K562 (cell line): ENCODE data around the gene C1orf105. TPM values are rescaled to one million over a fixed set of nuclear protein-coding genes. Genes with fewer than 3 reads are reported as not detected.

Experiments
- ATF7 ChIP-seq: fragments of 450-650 bp; IDR thresholded peaks from 2 replicates; pipeline ENCODE4 v1.7.1; 2014; ENCODE audit warnings: mild to moderate bottlenecking, moderate library complexity
- BRCA1 ChIP-seq, 2 experiments: fragments of 450-650 bp in 1 of 2; sonication (generic) in 1 of 2; formaldehyde crosslinking in 1 of 2; IDR thresholded peaks; 2 replicates each; pipeline versions ENCODE4 v1.5.0 to v1.6.1; 2017 to 2020; ENCODE audit warnings: mild to moderate bottlenecking in 1 of 2, missing genetic modification reagents in 1 of 2
- CCNT2 ChIP-seq: IDR thresholded peaks from 2 replicates; pipeline ENCODE4 v1.6.1; 2011; ENCODE audit warnings: borderline replicate concordance, low read depth, mild to moderate bottlenecking, moderate library complexity, mixed read lengths, low read length; ENCODE audit not compliant: insufficient read length; ENCODE audit errors: extremely low read depth
- CTBP1 ChIP-seq: fragments of 450-650 bp; IDR thresholded peaks from 2 replicates; pipeline ENCODE4 v1.6.1; 2016; ENCODE audit warnings: borderline replicate concordance
- DPF2 ChIP-seq: fragments of 450-650 bp; IDR thresholded peaks from 2 replicates; pipeline ENCODE4 v1.6.1; 2016
- ELF1 ChIP-seq: fragments of 200-800 bp; sonication (Bioruptor generic); IDR thresholded peaks from 2 replicates; pipeline ENCODE4 v1.6.1; 2016; ENCODE audit warnings: missing genetic modification characterization, missing compliant biosample characterization
- ETV1 ChIP-seq: fragments of 450-650 bp; conservative IDR thresholded peaks from 2 replicates; pipeline ENCODE4 v1.6.1; 2016; ENCODE audit warnings: missing genetic modification characterization, control low read depth, low read depth, missing compliant biosample characterization
- FOXM1 ChIP-seq, 2 experiments: fragments of 450-650 bp in 1 of 2; sonication (generic) in 1 of 2; formaldehyde crosslinking in 1 of 2; IDR thresholded peaks; 2 replicates each; pipeline versions ENCODE4 v1.6.1 to v1.9.0; 2017 to 2022; ENCODE audit warnings: low read depth in 2 of 2, mild to moderate bottlenecking in 2 of 2, missing genetic modification reagents in 1 of 2, moderate library complexity in 1 of 2
- HDAC3 ChIP-seq: fragments of 450-650 bp; IDR thresholded peaks from 2 replicates; pipeline ENCODE4 v1.6.1; 2018; ENCODE audit warnings: borderline replicate concordance, mild to moderate bottlenecking, moderate library complexity; ENCODE audit not compliant: partially characterized antibody
- HDGF ChIP-seq: fragments of 450-650 bp; IDR thresholded peaks from 2 replicates; pipeline ENCODE4 v1.6.1; 2016
- JUNB ChIP-seq: fragments of 450-650 bp; formaldehyde crosslinking; conservative IDR thresholded peaks from 2 replicates; pipeline ENCODE4 v1.4.0; 2020; ENCODE audit warnings: mild to moderate bottlenecking
- JUND ChIP-seq, 2 experiments: IDR thresholded peaks; 2 replicates in 1 of 2; 3 replicates in 1 of 2; pipeline ENCODE4 v1.6.1; 2011; ENCODE audit warnings: borderline replicate concordance in 2 of 2, low read depth in 2 of 2, low read length in 2 of 2, improper control_type of control experiment in 1 of 2, missing biosample characterization in 1 of 2, missing genetic modification characterization in 1 of 2, missing genetic modification reagents in 1 of 2
- KDM5B ChIP-seq: fragments of 200-600 bp; sonication (generic); IDR thresholded peaks from 2 replicates; pipeline ENCODE4 v1.6.1; 2012; ENCODE audit warnings: low read depth, mild to moderate bottlenecking, moderate library complexity, low read length, control low read depth, inconsistent platforms; ENCODE audit not compliant: insufficient replicate concordance
- KLF6 ChIP-seq: fragments of 250-450 bp; sonication (Bioruptor Pico); IDR thresholded peaks from 2 replicates; pipeline ENCODE4 v1.4.0; 2020; ENCODE audit warnings: mild to moderate bottlenecking, moderate library complexity, borderline replicate concordance
- MTA2 ChIP-seq: fragments of 450-650 bp; IDR thresholded peaks from 2 replicates; pipeline ENCODE4 v1.6.1; 2016; ENCODE audit warnings: low read depth
- NFRKB ChIP-seq: fragments of 450-650 bp; IDR thresholded peaks from 2 replicates; pipeline ENCODE4 v1.6.1; 2016; ENCODE audit warnings: low read depth
- PPARD ChIP-seq: fragments of 250-450 bp; sonication (Bioruptor Pico); IDR thresholded peaks from 2 replicates; pipeline ENCODE4 v1.8.0; 2022; ENCODE audit warnings: inconsistent platforms, mild to moderate bottlenecking, moderate library complexity
- RBM15 ChIP-seq: fragments of 200-400 bp; formaldehyde crosslinking; IDR thresholded peaks from 2 replicates; pipeline ENCODE4 v1.6.1; 2018; ENCODE audit warnings: mild to moderate bottlenecking, low read length, moderate library complexity; ENCODE audit not compliant: insufficient read depth
- RFX7 ChIP-seq: fragments of 250-450 bp; sonication (Bioruptor Pico); IDR thresholded peaks from 2 replicates; pipeline ENCODE4 v1.5.1; 2021; ENCODE audit warnings: mild to moderate bottlenecking
- SAFB ChIP-seq: fragments of 200-400 bp; formaldehyde crosslinking; IDR thresholded peaks from 2 replicates; pipeline ENCODE4 v1.6.1; 2017; ENCODE audit warnings: low read depth, low read length, borderline replicate concordance
- SREBF2 ChIP-seq: sonication (generic); formaldehyde crosslinking; IDR thresholded peaks from 2 replicates; pipeline ENCODE4 v1.4.0; 2020; ENCODE audit warnings: mild to moderate bottlenecking, missing genetic modification reagents
- TAL1 ChIP-seq: fragments of 450-650 bp; IDR thresholded peaks from 2 replicates; pipeline ENCODE4 v1.6.1; 2016; ENCODE audit warnings: mild to moderate bottlenecking
- U2AF2 ChIP-seq: fragments of 200-400 bp; formaldehyde crosslinking; optimal IDR thresholded peaks from 2 replicates; pipeline ENCODE3; 2017; ENCODE audit warnings: low read depth, mild to moderate bottlenecking, low read length
- ZNF24 ChIP-seq: fragments of 450-650 bp; IDR thresholded peaks from 2 replicates; pipeline ENCODE4 v1.6.1; 2016
- ZNF561 ChIP-seq: fragments of 450-650 bp; formaldehyde crosslinking; conservative IDR thresholded peaks from 2 replicates; pipeline ENCODE4 v1.4.0; 2020; ENCODE audit warnings: mild to moderate bottlenecking, moderate library complexity
- polyA plus RNA-seq, 8 experiments: library from polyadenylated mRNA; depleted of rRNA in 4 of 8; stranded (reverse) in 5 of 8; unstranded in 3 of 8; fragments of >200 nt; fragmentation: Nextera tagmentation in 2 of 8; fragmentation: Illumina TruSeq in 1 of 8; extraction: Ambion mirVana in 2 of 8; extraction: Trizol in 1 of 8; gene quantifications; 2 replicates each; pipeline versions ENCODE4 v1.2.1 to v1.2.3, GENCODE V29; 2011 to 2014; ENCODE audit warnings: inconsistent platforms in 1 of 8, missing spikeins in 1 of 8
- total RNA-seq, 7 experiments: library from RNA; depleted of rRNA in 6 of 7; stranded (reverse); fragments of >200 nt in 6 of 7; fragmentation: Illumina TruSeq in 2 of 7; extraction: Trizol in 2 of 7; gene quantifications; 2 replicates each; pipeline versions ENCODE4 v1.2.1 to v1.2.3, GENCODE V29; 2011 to 2021; ENCODE audit warnings: low replicate concordance in 1 of 7
- TF ChIP-seq, protein P1 (sequence below): IDR thresholded peaks from 2 replicates; pipeline ENCODE4 v1.6.1; 2011; ENCODE audit warnings: borderline replicate concordance, low read depth, mild to moderate bottlenecking, moderate library complexity, low read length; ENCODE audit not compliant: insufficient read depth, poor library complexity, severe bottlenecking
- TF ChIP-seq, protein P2 (sequence below): fragments of 200-800 bp; sonication (Bioruptor generic); IDR thresholded peaks from 2 replicates; pipeline ENCODE4 v1.6.1; 2017; ENCODE audit warnings: missing genetic modification characterization, missing compliant biosample characterization

C1orf105 gene
- total and polyA plus RNA-seq, 9 of the 15 experiments (the other 6 are each of a cell fraction or from before 2014, with no cell fraction given), result 0.08 TPM; not detected in 8

DNA sequence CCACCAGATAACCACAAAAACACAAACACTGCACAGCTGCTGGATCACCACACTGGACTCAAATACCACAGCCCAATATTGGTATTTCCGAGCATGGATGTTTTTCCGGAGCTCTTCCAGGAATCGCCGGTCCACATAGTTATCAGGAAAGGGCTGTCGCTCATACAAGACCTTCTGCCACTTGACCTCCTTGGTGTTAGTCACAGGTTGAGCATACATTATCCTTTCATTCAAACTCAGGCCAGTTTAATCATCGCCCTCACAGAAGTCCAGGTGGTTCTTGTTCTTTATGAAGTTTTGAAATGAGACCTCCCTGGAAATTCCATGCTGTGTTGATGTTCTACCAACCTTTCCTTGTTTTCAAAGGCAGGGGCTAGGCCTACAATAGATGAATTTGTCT is 21.9 kb downstream of the C1orf105 start (continued):
- TF ChIP-seq JUND (IDR thresholded peaks at IDR 0.05; ENCODE audit: borderline replicate concordance, low read depth, low read length) (peak; percentile 87), JUND (tag; IDR thresholded peaks at IDR 0.05; ENCODE audit: borderline replicate concordance, low read depth, low read length) (peak; percentile 80; the same call in 1 of the 3 replicates), RFX7 (CRISPR knock-in tag) (no peak), SAFB (no peak), ZNF24 (no peak), JUNB (no peak), DPF2 (peak; percentile 80), HDAC3 (peak; percentile 69), MTA2 (peak; percentile 52), ELF1 (tag) (peak; percentile 40; the same call in 1 of the 2 replicates), BRCA1 (IDR thresholded peaks at IDR 0.05) (no peak), BRCA1 (CRISPR knock-in tag; IDR thresholded peaks at IDR 0.05) (no peak), HDGF (no peak), KDM5B (no peak), ZNF561 (no peak), RBM15 (no peak), NFRKB (no peak), ETV1 (tag) (peak; percentile 34; the same call in 1 of the 2 replicates), KLF6 (no peak), U2AF2 (no peak), ATF7 (0 out of 2 replicates have a peak, but pooled peaks have one; percentile 33), CCNT2 (no peak), CTBP1 (peak; percentile 66; the same call in 1 of the 2 replicates), TAL1 (peak; percentile 84), FOXM1 (IDR thresholded peaks at IDR 0.05; ENCODE audit: low read depth) (peak; percentile 58; the same call in 1 of the 2 replicates), FOXM1 (CRISPR knock-in tag; IDR thresholded peaks at IDR 0.05; ENCODE audit: low read depth) (no peak), PPARD (no peak), SREBF2 (CRISPR knock-in tag) (no peak)
- TF ChIP-seq, protein P1, sequence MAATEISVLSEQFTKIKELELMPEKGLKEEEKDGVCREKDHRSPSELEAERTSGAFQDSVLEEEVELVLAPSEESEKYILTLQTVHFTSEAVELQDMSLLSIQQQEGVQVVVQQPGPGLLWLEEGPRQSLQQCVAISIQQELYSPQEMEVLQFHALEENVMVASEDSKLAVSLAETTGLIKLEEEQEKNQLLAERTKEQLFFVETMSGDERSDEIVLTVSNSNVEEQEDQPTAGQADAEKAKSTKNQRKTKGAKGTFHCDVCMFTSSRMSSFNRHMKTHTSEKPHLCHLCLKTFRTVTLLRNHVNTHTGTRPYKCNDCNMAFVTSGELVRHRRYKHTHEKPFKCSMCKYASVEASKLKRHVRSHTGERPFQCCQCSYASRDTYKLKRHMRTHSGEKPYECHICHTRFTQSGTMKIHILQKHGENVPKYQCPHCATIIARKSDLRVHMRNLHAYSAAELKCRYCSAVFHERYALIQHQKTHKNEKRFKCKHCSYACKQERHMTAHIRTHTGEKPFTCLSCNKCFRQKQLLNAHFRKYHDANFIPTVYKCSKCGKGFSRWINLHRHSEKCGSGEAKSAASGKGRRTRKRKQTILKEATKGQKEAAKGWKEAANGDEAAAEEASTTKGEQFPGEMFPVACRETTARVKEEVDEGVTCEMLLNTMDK, result no peak
- TF ChIP-seq, protein P2, sequence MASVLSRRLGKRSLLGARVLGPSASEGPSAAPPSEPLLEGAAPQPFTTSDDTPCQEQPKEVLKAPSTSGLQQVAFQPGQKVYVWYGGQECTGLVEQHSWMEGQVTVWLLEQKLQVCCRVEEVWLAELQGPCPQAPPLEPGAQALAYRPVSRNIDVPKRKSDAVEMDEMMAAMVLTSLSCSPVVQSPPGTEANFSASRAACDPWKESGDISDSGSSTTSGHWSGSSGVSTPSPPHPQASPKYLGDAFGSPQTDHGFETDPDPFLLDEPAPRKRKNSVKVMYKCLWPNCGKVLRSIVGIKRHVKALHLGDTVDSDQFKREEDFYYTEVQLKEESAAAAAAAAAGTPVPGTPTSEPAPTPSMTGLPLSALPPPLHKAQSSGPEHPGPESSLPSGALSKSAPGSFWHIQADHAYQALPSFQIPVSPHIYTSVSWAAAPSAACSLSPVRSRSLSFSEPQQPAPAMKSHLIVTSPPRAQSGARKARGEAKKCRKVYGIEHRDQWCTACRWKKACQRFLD (CRISPR knock-in tag), result peak; percentile 59; the same call in 1 of the 2 replicates
